ENCODE measurements around the gene HCFC1.

HCFC1 gene

GRCh38 chrX:153930011-153930910 is 41.4 kb downstream of the HCFC1 start:
- TF ChIP-seq, protein P1, sequence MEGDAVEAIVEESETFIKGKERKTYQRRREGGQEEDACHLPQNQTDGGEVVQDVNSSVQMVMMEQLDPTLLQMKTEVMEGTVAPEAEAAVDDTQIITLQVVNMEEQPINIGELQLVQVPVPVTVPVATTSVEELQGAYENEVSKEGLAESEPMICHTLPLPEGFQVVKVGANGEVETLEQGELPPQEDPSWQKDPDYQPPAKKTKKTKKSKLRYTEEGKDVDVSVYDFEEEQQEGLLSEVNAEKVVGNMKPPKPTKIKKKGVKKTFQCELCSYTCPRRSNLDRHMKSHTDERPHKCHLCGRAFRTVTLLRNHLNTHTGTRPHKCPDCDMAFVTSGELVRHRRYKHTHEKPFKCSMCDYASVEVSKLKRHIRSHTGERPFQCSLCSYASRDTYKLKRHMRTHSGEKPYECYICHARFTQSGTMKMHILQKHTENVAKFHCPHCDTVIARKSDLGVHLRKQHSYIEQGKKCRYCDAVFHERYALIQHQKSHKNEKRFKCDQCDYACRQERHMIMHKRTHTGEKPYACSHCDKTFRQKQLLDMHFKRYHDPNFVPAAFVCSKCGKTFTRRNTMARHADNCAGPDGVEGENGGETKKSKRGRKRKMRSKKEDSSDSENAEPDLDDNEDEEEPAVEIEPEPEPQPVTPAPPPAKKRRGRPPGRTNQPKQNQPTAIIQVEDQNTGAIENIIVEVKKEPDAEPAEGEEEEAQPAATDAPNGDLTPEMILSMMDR (conservative IDR thresholded peaks at IDR 0.05; ENCODE audit: low read length): no peak
- no peak for DNase-seq (ENCODE audit: low read depth)
- H3K4me3 ChIP-seq (ENCODE audit: low read length): no peak overlapping the region

DNA sequence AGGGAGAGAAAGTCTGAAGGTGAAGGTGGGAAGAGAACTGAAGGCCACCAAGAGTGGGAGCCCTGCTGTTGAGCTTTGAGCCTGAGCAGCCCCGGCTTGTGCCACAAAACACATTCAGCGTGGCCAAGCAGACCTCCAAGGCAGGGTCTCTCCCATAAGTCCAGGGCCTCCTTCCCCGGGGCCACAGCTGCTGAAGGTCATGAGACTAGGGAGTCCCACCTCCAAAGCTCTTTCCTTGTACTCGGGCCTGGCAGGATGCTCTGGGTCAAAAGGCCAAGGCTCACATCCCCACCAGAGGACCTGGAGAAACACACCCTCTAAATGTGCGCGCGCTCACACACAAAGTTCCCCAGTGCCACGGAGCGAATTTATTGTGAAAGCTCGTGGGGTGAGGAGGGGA is 42.0 kb downstream of the HCFC1 start:
- no peak overlapping the region for H3K4me3 ChIP-seq (ENCODE audit: low read length)
- TF ChIP-seq, protein P1 (conservative IDR thresholded peaks at IDR 0.05; ENCODE audit: low read length): no peak
- DNase-seq (ENCODE audit: low read depth): no peak

GRCh38 chrX:153928846-153929245 is 42.8 kb downstream of the HCFC1 start:
- H3K4me3 ChIP-seq (ENCODE audit: low read length): no peak overlapping the region
- no peak for DNase-seq (ENCODE audit: low read depth)
- TF ChIP-seq, protein P1 (conservative IDR thresholded peaks at IDR 0.05; ENCODE audit: low read length): no peak

DNA sequence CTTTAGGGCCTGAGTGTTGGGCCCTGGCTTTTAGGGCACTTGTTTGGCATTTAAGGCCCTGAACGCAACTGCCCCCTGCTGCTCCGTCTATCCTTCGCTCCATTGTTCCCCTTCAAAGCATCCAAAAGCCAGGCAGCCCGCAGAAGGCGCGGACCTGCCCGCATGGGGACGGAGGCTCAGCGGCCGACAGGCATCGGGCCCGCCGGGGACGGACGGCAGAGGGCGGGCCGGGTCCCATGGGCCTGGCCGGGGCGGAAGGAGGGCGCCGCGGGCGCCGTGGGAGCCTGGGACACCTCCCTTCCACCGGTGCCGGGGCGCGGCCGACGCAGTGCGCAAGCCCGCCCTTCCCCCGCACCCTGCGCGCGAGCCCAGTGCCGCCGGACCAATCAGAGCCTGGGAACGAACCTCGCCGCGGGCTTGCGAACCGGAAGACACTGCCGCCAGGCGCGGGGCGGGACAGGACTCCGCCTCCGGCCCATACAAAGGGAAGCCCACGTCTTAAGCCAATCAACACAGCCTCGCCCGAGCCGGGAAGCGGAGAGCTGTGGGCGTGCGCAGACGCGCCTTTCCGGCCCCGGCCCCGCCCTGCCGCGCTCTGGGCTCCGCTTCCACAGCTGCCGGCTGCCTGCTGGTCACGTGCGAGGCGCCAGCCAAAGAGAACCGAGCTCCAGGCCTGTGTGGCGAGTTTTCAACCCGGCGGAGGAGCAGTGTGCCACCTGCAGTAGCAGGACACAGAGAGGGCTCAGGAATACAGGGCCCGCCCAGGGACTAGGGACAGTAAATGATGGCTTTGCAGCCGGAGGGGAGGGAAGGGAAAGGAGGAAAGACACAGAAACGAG is 43.5 kb downstream of the HCFC1 start:
- peak overlapping the region; percentile 70 for H3K4me3 ChIP-seq (ENCODE audit: low read length)
- peak; percentile 98 for DNase-seq (ENCODE audit: low read depth)
- TF ChIP-seq, protein P1 (conservative IDR thresholded peaks at IDR 0.05; ENCODE audit: low read length): peak; percentile 21

DNA sequence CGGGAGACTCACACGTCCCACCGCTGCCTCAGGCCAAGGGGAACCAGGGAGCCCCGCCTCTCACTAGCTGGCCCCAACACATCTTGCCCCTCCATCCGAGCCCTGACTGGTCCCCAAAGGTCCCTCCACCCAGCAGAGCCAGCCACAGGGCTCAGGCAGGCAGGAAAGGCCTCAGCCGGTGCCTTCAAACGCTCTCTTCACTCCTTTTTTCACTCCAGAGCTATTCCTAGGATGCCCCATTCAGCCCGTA is 44.0 kb downstream of the HCFC1 start:
- DNase-seq (ENCODE audit: low read depth): peak; percentile 8
- TF ChIP-seq, protein P1 (conservative IDR thresholded peaks at IDR 0.05; ENCODE audit: low read length): no peak
- H3K4me3 ChIP-seq (ENCODE audit: low read length): peak overlapping the region; percentile 70

- TF ChIP-seq, protein P1 (conservative IDR thresholded peaks at IDR 0.05; ENCODE audit: low read length): no peak
- peak; percentile 30 for DNase-seq (ENCODE audit: low read depth)
- peak overlapping the region; percentile 70 for H3K4me3 ChIP-seq (ENCODE audit: low read length)
Measured at GRCh38 chrX:153926858-153927671, 44.6 kb downstream of the HCFC1 start.
